CD4-positive, alpha-beta T cell treated with Interleukin-15 for 4 hours (primary cell): ENCODE data around the gene SEMA6B.
"Not testable (repeated sequence)": the region's sequence is repeated elsewhere in the genome, so short reads cannot be mapped to it uniquely, and the experiment has no call there.

Source experiments
- DNase-seq: peaks from one replicate; pipeline ENCODE4 v3.0.0-alpha.2; 2020; ENCODE audit warnings: low spot score

The SEMA6B gene

GRCh38 chr19:4547303-4548237, 11.9 kb downstream of the SEMA6B start:
- no peak for DNase-seq

GRCh38 chr19:4543842-4544647, 15.4 kb downstream of the SEMA6B start:
- no peak for DNase-seq

GRCh38 chr19:4542896-4543841, 16.3 kb downstream of the SEMA6B start:
- DNase-seq = no peak

GRCh38 chr19:4541806-4542145, 17.7 kb downstream of the SEMA6B start:
- DNase-seq = not testable (repeated sequence)

GRCh38 chr19:4541114-4541805, 18.2 kb downstream of the SEMA6B start:
- no peak for DNase-seq

GRCh38 chr19:4539693-4540581, 19.5 kb downstream of the SEMA6B start, which contains the start of gene LRG1:
Gene LRG1 (minus strand): TSS chr19:4540036. CDS start chr19:4540013, 23 bp downstream.
- no peak for DNase-seq

- DNase-seq = no peak
These were observed 20.3 kb downstream of the SEMA6B start for GRCh38 chr19:4539169-4539692.

GRCh38 chr19:4538601-4538954, 20.9 kb downstream of the SEMA6B start:
- no peak for DNase-seq

- no peak for DNase-seq
These were observed 21.4 kb downstream of the SEMA6B start for GRCh38 chr19:4537953-4538600.

- no peak for DNase-seq
These were observed 22.7 kb downstream of the SEMA6B start for GRCh38 chr19:4536798-4537197.

- DNase-seq = peak; percentile 27
These were observed 24.4 kb downstream of the SEMA6B start, which contains the start of gene PLIN5 for GRCh38 chr19:4534836-4535658. Gene PLIN5 (minus strand): TSS chr19:4535224. CDS start chr19:4534074, 1,150 bp downstream.

GRCh38 chr19:4533835-4534424, 25.6 kb downstream of the SEMA6B start:
- DNase-seq = no peak

GRCh38 chr19:4533334-4533733, 26.1 kb downstream of the SEMA6B start:
- DNase-seq = no peak

- no peak for DNase-seq
These were observed 27.8 kb downstream of the SEMA6B start for GRCh38 chr19:4531562-4532165.

- DNase-seq = no peak
These were observed 29.5 kb downstream of the SEMA6B start for GRCh38 chr19:4529924-4530522.

- DNase-seq = no peak
These were observed 30.6 kb downstream of the SEMA6B start for GRCh38 chr19:4528843-4529242.

- not testable (repeated sequence) for DNase-seq
These were observed 32.1 kb downstream of the SEMA6B start for GRCh38 chr19:4527377-4527776.
